GM19395 (cell line): ENCODE measurements around the gene TET3.

Source experiments
- ATAC-seq: cut with Tn5 transposase; IDR thresholded peaks from one replicate; pipeline ENCODE4 v1.9.1; 2021; ENCODE audit warnings: mild to moderate bottlenecking, moderate library complexity; ENCODE audit not compliant: unreplicated experiment

TET3 gene

DNA sequence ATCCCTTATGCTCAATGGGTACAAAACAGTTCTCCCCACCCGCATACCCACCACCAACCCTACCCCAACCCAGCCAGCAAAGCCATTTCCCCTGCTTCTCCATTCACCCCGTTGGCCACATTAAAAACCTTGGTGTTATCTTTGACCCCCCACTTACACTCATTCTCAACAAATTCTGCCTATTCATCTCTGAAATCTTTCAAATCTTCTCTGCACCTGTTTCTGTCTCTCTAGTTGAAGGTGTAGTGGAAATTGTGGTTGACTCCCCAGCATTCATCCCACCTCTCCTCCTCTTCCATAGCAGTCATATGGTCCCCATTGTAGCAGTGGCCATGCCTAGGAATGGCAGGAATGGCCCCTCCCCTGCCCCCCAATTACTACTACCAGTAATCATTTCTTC is 20.5 kb upstream of the TET3 start:
- ATAC-seq, result no peak

DNA sequence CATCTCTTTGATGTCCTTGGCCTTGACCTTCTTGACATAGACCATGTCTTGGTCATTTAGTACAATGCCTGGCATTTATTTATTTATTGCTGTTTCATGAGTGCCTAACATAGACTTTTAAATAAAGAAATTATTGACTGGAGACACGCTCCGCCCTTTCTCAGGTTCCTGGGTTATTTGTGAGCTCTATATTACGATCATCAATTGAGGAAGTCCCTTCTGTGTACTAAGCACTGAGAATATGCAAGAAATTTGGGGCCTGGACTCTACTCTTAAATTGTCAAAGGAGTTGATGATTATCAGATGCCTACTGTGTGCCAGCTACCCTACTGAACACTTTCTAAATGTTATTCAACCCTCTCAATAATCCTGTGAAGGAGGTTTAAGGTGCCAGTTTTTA is 19.7 kb upstream of the TET3 start:
- ATAC-seq, result no peak

DNA sequence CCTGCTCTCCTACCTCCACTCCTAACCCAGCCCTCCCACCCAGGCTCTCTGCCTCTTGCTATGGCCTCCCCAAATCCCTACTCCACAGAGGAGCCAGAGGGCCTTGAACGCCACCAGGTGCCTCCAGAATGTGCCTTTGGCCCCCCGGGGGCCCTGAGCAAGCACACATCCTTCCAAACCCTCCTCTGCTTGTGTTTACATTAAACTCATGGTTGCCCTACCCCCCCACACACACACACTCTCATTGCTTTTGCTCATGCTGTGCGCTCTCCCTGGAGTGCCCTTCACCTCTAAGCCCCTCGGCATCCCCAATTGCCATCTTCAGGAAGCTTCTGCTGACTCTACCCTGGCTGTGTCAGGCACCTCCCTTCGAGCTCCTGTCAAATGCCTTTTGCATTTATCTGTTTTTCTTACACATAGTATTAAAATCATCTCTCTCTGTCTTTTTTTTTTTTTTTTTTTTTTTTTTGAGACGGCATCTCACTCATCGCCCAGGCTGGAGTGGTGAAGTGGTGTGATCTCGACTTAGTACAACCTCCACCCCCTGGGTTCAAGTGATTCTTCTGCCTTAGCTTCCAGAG is 16.3 kb upstream of the TET3 start:
- no peak for ATAC-seq

DNA sequence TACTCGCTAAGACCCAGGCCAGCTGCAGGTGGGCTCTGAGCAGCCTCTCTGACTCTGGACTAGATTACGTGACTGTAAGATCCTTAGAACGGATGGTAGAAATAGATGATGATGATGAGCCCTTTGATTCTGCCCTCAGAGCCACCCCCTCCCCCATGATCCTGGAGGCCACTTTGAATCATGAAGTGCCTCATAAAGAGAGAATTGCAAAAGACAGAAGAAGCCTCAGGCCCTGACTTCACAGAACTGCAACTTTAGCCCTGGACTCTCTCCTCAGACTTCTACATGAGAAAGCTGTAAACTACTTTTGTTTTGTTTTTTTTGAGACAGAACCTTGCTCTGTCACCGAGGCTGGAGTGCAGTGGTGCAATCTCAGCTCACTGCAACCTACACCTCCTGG is 15.4 kb upstream of the TET3 start:
- no peak for ATAC-seq

DNA sequence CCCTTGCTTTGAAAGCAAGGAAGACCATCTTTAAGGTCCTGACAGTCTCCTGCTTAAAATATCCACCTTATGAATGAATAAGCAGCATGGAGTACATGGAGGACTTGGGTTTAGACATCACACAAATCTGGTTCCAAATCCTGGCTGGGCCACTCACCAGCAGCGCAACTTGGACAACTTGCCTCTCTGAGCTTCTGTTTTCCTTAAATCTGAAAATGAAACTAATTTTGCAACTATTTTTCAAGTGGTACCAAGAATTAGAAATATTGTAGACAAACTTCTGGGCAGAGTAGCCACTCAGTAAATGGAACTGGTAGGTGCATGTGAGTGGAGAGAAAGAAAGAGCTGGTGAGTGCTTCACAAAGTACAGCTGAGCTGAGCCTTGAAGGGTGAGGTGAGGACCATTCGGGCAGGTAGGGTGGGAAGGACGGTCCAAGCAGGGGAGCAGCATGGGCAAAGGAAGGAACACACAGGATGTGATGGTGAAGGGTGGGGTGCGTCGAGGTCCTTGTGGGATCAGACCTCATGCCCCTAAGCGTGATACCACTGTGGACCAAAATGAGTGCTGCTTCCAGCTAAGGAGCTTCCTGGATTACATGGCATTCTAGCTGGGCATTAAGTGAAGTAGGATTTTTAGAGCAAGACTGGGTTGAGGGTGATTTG is 14.4 kb upstream of the TET3 start:
- no peak for ATAC-seq

DNA sequence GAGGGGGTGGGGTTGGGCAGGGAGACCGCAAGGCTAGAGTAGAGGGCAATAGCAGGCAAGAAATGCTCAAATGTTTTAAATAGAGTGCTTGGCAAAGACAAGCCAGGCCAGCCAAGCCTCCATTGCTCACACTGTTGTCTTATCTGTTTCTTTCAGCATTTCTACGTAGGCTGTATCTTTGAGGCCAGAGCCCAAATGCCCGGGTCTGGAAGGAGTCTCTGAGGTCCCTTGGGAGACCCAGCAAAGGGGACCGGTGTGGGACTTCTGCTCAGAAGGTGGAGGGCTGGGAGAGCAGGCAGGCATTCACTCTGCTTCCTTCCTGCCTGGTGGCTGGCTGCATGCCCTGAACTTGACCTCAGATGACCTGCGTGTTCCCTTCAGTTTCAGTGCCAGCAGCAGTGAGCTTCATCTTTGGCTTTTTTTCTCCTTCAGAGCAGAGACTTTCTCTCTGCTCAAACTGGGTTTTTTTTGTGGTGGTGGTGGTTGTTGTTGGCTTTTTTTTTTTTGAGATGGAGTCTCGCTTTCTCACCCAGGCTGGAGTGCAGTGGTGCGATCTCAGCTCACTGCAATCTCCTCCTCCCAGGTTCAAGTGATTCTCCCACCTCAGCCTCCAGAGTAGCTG is 13.7 kb upstream of the TET3 start:
- peak; percentile 78 for ATAC-seq

DNA sequence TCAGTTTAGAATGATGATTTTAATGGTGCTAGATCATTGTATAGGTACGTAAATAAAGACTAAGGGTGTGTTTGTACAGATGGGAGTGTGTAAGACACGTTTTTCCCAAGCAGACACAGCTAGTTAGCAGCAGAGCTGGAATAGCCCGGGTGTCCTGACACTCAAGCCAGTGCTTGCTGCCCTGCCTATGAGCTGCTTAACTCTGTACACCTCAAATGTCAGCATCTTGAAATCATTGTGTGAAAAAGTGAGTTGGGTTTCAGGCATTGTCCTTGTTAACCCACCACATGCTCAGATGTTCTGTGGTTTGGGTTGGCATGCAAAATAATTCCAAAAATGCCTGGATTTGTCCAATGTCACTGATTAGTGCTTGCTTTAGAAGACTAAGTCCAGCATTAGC is 13.0 kb upstream of the TET3 start:
- no peak for ATAC-seq

DNA sequence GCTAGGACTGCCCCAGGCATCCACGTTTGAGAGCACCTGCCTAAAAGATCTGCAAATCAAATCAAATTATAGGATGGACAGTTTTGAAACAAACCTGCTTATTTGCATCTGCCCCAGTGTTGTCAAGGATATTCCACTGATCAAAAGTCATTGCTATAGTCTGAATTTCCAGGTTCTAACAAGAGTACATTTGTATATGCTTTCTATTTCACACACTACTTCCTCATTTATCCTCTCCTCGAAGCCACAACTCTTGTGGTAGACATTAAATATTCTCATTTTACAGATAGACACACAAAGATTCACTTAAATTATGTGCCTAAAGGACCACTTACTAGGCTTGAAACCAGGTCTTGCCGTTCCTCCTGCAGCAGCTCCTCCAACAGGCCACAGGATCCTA is 11.9 kb upstream of the TET3 start:
- ATAC-seq, result peak; percentile 45

DNA sequence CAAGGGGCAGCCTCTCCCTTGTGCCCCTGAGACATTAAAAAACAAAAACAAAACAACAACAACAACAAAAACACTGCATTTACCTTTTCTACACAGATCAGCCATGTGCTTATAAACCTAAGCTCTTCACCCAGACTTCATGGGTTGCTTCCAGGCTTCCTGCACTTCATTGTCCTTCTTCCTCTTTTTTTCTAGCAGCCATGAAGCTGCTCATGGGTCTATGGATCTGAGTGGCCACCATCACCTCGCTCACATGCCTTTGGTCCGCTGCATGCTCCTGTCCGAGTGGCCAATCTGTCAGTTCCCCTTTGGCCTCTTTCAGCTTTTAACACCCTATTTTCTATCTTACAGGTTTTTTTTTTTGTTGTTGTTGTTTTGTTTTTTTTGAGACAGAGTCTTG is 9.0 kb upstream of the TET3 start:
- ATAC-seq, result no peak

DNA sequence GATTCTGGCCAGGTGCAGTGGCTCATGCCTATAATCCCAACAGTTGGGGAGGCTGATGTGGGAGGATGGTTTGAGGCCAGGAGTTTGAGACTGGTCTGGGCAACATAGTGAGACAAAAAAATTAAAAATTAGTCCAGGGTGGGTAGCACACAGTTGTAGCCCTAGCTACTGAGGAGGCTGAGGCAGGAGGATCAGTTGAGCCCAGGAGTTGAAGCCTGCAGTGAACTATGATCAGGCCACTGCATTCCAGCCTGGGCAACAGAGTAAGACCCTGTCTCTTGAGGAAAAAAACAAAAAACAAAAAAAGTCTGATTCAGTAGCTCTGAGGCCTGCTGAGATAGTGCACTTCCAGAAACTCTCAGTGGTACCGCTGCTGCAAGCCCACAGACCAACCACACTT is 7.9 kb upstream of the TET3 start:
- ATAC-seq, result no peak

DNA sequence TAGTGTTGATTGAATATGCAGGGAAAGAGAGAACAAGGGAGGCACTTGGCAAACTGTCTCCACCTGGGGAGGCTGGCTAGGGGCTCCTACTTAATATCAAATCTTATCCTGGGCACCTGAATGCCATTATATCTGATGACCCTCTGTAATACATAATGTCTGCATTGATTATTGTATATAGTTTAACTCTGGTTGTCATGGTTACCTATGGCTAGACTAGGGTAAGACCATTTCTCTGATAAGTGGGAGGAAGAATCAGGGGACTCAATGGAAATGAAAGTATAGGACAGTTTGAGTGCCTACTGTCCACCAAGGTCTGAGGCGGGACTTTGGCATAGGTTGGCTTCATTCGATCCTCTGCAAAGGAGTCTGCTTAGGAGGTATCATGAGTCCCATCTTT is 7.2 kb upstream of the TET3 start:
- ATAC-seq, result no peak

DNA sequence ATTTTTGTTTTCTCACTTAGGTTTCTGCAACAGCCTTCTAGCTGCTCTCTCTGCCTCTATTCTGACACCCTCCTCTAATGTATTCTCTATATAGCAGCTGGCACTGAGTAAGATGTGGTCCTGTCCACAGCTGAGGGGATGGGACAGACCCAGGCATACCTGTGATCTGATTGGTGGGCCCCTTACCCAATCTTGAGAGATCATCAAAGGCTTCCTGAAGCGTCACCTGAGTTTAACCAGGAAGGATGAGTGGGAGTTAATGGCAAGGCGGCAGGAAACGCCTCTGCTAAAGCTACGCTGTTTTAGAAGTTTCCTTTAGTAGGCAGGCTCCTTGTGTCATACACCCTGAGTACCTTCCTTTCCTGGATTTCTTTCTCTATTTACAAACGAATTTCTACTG is 5.7 kb upstream of the TET3 start:
- ATAC-seq, result peak; percentile 41

DNA sequence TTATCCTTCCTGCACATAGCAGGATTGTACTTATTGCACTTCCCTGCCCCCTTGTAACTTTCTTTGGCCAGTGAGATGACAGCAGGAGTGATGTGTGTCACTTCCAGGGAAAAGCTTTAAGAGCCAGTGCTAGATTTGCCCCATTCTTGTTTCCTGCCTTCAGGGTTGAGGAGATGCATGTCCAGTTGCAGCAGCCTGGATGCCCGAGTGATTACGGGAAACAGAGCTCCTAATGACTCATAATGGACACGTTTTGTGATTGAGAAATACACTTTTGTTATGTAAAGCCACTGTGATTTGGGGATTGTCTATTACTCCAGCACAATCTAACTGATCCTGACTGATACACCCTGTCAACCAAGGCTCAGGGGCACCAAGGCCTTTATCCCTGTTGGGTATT is 5.0 kb upstream of the TET3 start:
- no peak for ATAC-seq

DNA sequence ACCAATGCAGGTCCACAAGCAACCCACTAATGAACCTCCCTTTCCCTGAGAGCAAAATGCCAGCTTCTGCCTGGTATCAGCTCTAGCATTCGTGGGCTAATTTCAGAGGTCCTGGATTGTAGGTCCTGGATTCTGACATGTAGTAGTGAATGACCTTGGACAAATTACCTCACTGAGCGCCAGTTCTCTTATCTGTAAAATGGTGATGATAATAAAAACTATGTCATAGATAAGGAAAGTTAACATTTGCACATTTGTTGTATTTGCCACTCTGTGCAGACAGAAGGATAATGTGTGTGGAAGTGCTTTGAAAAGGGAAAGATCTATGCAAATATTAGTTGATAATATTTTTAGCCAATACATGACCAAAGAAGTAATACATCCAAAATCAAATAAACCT is 4.1 kb upstream of the TET3 start:
- ATAC-seq, result no peak

DNA sequence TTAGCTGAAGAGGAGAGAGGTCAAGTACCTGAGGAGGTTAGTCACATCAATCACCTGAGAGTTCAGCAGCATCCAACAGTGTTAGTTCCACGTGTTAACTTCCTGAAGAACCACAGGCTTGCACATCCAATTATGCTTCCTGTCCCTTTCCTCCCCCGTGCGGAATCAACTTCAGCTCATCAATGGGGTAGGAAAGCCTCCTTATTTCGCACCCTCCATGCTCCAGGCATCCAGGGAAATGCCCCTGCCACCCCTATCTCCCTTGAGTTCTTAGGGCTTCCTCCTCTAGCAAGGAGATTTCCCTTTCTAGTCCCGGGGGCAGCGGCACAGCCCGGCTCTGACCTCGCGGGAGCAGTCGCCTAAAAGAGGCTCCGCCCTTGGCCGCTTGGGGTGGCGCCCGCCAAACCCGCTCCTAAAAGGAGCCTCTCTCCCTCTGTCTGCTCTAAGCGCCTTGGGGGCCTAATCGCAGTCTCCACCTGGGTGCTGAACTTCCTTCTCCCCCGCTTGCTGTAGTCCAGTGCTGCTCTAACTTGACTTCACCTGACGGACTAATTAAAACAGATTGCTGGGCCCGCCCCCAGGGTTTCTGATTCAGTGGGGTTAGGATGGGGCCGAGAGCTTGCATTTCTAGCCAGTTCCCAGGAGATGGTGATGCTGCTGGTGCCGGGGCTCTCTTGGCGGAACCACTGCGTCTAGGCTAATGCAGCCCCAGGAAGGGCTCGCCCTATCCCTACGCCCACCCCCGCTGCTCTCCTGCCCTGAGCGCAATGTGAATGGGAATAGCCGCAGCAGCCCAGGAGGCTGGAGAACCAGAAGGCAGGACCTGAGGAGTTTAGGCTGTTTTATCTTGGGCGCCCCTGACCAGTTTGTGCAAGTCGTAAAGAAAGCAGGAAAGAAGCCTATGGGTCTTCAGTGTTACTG is 3.4 kb upstream of the TET3 start:
- ATAC-seq, result no peak

DNA sequence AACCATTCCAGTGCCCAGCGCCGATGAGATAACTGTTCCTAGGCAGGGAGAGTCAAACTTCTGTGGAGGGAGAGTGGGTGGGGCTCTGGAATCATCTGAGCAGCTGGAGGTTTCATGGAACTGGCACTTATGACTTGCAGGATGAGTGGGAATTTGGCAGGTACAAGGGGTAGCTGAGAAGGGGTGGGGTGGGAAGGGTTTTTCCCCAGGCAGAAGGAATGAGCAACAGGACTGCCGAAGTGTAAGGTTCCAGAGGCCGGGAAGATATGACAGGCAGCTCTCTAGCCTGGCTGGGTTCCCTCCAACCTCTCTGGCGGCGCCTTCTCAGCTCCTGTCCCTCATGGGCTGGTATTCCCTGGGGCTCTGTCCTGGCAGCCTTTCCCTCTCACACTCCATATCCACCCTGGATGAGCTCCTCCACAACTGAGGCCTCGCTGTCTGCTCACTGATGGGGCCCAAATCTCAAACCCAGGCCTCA is 2.5 kb upstream of the TET3 start:
- no peak for ATAC-seq

DNA sequence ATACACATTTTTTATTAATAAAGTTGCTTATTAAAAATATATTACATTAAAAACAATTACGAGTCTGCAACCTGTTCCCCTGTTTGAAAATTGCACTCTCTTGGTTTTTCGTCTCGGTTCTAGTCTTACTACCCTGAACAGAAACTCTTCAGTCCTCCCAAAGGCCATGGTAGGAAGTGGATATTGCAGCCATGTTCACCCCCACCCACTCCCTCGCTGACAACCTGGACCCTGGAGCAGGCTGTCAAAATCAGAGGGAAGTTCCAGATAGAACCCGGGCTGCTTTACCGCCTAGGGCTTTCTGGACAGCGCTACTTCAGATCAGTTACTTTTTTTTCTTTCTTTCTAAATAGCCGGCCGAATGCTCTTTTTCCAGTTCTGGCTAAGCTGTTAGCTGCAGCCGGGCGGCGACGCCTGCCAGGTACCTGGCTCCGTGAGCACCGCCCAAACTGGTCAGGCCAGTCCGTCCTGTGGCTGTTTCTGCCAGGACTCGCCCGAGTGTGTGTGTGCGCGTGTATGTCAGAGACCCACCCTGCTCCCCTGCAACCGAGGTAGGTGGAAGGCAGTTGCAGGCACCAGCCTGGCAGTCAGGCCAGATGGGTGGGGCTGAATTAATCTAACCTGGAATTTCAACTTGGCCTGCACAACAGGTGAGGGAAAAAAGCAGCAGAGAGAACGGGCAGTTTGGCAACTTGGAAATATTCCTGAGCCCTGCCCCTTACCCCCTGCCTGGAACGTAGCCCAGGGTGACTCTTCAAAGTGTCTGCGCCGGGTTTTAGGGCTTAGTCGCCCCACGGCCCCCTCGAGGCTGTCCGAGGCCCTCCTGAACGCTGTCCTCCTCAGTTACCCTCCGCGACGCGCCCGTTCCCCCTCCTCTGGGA is 1.1 kb upstream of the TET3 start:
- no peak for ATAC-seq

DNA sequence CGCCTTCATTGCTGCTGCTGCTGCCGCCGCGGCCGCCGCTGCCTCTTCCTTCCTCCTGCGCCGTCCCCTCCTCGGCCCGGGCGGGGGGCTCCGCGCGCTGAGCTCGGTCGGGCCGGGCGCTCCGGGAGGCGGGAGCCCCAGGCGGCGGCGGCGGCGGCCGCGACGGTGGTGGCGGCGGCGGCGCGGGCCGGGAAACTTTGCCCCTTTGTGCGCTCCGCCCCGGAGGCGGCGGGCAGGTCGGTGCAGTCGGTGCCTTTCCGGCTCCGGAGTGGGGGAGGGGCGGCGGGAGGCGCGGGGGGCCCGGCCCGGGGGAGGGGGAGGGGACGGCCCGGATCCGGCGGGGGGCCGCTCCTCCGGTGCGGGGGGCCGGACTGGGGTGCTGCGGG is 205 bp downstream of the TET3 start:
- ATAC-seq, result no peak

DNA sequence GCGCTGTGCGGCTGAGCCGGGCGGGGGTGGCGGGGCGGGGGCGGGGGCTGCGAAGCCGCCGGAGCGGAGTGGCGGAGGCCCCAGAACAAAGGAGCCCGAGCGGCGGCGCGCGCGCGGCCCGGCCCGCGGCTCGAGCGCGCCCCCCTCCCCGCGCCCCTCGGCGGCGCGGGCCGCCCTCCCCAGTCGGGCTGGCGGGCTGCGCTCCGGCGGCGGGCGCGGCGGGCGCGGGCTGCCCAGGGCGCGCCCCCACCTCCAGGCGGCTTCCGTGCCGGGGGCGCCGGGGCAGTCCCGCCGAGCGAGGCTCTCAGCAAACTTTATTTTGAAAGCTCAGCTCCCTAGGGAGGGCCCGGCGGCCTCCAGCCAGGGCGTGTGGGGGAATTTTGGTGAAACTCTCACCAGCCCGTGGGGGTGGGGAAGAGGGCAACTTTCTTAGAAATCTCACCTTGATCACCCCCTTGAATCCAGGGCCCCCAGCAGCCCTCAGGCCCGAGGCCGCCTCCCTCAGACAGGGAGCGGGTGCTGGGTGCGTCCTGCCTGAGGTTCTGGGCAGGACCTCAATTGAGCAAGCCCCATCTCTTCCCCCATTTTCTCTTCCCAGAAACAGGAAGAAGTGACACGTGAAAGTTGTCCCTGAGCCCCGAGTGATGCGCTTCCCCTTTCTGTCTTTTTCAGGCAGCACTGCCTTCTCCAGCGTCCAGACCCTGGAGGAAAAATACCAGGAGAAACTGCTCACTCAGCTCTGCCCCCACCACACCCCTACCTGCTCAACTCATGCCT is 786 bp downstream of the TET3 start:
- ATAC-seq, result no peak
